GM18517 (cell line): ENCODE data around the gene INSC.
A peak's percentile ranks its signal among the peaks of the same experiment; 100 is the strongest.

ENCODE experiments used
- ATAC-seq: cut with Tn5 transposase; IDR thresholded peaks from one replicate; pipeline ENCODE4 v1.9.1; 2021; ENCODE audit warnings: mild to moderate bottlenecking, moderate library complexity; ENCODE audit not compliant: unreplicated experiment

Gene INSC

GRCh38 chr11:15208378-15209222, 93.9 kb downstream of the INSC start:
- peak; percentile 89 for ATAC-seq

GRCh38 chr11:15212876-15213275, 98.2 kb downstream of the INSC start:
- no peak for ATAC-seq

DNA sequence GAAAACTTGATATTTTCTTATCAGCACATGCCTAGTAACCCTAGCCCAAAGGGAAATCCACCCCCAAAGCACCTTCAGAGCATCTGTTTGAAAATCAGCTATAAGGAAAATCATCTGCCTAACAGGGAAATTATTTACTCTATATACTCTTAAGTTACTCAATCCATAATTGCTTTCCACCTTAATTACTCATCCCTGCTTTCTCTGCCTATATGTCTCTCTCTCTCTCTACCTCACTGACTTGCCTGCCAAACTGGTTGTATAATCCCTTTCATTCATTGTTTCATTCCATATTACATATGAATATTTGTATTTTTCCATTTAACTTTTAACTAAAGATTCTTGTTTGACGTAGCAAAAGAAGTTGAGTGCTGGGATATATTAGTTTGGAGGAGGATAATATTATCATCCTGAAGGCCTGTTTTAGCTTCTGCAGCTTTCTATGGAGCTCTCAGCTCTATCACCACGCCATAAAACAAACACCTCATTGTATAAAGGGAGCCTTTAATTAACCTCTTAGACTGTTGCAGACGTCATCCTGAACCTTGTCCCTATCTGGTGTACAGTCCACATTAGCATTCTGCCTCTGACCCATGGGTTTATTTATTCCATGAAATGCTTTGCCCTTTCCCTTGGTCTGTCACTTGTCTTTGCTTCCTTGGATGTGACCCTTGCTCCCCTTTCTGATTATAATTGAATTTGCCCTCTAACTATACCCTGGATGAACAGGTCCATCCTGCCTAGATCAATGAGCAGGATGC, 98.9 kb downstream of the INSC start:
- ATAC-seq: no peak

- ATAC-seq: no peak
Measured at GRCh38 chr11:15215005-15215404, 100.3 kb downstream of the INSC start.

DNA sequence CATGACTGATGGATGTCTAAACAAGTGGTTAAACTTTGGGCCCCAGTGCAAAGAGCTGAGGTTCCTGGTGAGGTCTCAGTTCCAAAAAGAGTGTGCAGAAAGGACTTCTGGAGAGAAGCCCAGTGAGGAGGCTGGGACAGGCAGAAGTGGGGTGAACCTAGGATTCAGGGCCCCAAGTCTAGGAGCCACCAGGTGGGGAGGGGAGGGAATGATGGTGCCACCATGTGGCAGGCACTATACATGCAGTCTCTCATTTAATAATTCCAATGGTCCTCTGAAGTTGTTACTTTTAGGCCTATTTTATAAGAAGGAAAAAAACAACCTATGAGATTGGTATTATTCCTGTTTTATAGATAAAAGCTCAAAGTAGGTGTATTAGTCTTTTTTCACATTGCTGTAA, 102.0 kb downstream of the INSC start:
- ATAC-seq: no peak

DNA sequence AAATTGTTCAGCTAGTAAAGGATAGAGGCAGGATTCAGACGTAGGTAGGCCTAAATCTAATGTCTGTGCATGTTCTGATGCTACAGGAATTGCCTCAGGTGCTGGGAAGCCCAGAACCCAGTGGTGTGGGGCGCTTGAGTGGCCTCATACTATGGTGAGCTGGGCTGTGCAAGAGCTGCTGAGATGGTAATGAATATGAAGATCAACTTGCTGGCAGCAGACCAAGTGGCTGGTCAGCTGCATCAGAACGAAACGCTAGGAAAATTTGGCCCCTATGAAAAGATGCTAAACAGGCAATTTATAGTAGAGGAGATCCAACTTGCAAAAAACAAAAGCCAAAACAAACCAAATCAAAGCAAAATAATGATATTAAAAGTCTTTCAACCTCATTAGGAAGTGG, 102.7 kb downstream of the INSC start:
- ATAC-seq: no peak

DNA sequence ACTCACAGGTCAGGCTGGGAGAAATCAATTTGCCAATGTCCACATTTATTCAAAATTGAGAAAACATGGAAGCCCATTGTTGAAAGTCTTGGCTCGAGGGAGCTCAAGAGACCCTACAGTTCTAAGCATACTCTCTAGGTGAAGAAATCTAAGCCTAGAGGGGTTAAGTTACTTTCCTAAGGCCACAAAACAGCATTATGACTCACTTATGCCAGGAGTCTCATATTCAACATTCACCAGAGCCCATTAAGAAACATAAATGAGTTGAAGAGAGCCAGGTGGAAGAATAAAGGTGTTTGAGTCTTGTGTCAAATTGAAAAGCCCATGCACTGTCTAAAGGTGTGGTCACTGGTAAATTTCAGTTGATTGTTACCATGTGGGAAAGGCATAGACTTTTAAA, 108.1 kb downstream of the INSC start:
- ATAC-seq: no peak

DNA sequence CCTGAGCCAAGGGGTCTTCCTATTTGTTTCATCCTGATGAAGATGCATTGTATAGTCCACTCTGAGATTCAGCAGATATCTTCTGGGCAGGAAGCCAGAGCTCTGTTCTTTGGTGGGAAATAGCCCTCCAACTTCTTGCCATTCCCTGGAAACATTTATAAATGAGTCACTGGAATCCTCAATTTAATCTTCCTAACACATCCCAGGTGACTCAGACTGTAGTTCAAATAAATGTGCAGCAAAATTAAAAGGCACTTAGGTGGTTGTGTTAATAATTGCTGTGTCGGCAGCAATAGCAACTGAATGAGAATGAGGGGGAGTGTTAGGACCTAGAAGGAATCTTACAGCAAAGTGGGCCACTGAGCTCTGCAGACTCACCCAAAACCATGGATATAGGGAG, 108.6 kb downstream of the INSC start:
- no peak for ATAC-seq

DNA sequence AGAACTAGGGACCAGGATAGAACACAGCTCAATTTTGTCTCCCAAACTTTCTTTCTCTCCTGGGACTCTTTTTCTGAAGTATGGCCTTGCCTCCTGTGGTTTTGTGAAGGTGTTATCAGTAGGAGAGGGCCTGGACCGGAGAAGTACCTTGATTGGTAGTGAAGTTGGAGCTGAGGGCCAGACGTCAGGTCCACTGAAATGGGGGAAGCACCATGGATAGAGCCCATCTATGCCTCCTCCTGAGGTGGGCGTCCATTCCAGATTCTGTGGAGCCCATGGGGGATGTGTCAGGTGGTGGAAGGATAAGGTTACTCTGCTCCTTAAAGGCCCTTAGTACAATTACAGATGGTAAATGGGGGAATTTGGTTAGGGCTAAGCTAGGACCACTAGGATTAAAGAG, 109.7 kb downstream of the INSC start:
- ATAC-seq: no peak

GRCh38 chr11:15227011-15227410, 112.3 kb downstream of the INSC start:
- ATAC-seq: no peak

DNA sequence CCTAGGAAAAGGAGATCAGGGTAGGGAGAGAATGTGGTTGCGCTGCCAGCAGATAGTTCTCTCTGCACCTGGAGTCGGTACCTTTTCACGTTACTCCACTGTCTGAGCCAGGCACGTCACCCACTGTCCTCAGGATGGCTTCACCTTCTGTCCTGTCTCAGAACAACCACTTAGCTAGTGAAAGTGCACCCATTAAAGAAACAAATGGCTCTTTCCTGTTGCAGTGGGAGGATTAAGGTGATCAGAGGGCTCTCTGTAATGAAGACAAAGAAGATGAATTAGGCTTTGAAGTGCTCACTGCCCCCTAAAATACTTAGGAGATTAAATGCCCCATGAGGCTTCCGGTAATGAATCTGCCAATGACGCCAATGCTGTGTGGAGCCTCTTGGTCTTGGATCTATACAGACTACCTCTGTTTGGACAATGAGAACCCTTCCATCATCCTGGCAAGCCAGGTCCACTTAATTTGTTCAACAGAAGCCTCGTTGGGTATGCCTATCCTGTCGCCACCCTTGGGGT, 113.7 kb downstream of the INSC start:
- ATAC-seq: no peak

DNA sequence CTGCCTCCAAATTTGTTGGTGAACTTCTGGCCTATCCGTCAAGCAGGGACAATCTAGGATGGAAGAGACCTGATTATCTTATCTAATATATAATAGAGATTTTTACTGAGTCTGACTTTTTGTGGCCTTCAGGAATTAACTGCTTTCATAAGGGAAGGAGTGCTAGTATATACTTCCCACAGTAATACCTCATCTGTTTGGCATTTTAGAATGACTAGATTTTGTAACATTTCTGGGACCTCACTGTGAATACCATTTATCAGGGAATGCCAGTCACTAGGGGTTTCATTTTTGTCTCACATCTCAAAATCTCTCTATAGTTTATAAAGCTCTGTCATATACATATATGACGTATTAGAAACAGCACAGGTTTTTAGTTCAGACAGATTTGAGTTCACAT, 114.3 kb downstream of the INSC start:
- ATAC-seq: no peak

GRCh38 chr11:15232496-15232895, 117.8 kb downstream of the INSC start:
- no peak for ATAC-seq

DNA sequence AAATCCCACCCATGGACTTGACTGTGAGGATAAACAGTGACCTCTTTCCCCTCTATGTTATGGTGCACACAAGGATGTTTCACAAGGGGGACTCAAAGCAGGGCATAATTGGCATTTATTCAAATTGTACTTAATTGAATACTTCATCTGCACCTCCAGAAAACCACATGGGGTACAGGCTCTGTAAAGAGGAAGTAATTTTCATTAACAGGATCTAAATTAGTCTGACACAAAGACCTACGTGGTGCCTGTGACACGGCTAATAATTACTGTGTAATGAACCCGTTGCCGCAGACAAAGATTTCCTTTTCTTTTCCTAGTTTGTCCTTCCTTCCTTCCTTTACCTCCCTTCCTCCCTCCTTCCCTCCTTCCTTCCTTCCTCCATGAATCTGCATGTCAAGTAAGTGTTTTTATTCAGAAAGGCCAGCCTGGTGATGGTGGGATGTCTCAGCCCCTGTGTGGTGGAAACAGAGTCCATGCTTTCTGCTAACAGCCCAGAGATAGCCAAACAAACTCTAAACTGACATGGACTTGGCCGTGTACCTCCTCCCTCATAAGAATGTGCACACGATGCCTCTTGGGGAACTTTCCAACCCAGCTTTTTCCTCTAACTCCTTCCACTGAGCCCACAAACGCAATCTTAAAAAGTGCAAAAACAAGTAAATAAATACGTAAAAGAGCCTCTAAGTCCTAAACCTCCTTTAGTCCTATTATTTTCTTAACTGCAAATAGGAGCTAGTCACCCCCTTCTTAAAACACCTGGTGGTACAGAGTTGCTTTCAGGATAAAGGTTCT, 118.8 kb downstream of the INSC start:
- no peak for ATAC-seq

DNA sequence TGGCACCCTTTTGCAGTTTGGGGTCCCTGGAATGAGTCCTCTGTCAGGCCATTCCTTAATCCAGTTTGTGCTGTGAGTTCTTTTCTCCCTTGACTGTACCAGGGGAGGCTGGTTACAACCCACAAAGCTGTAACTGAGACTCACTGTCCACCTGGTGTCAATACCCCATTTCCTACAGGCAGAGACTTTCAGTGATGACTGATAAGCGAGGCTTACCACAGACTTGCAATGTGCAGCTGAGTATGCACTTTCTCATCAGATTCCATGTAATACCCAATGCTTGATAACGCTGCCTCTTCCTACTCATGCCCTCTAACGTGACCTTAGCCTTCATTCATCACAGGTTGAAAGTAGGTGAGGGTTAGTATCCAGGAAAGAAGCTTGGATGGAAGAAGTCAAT, 120.1 kb downstream of the INSC start:
- no peak for ATAC-seq

DNA sequence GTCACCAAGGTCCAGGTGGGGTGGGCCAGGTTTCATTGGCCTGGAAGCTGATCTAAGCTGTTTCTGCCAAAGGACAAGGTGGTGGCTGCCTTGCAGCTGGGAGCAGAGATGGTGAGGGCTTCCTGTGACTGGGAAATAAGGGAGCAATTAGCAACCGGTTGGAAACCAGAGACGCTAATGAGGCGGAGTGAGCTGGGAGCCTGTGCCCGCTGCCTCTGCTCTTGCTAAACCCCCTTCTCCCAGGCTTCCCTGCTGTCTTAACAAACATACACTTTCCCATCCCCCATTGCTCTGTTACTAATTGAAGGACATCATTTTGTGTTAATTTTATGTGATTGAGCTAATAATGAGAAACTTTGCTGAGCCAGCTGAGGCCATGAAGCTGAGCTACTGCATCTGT, 121.8 kb downstream of the INSC start:
- no peak for ATAC-seq

GRCh38 chr11:15238856-15239255, 124.1 kb downstream of the INSC start:
- no peak for ATAC-seq

DNA sequence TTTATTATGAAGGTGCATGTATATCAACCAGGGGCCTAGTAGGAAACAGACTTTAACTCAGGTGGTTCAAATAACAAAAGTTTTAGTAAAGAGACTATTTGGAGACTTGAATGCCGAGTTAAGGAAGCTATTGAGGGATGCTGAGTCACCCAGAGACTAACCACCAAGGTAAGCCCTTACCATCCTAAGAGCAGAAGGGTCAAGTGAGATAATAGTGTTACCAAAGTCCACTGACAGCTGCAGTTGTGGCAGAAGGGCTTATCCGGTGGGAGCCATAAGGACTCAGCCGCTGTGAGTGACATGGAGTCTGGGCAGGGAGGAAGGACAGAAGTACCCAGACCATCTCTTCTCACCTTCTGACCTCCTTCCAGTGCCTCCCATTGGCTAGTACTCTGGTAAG, 134.0 kb downstream of the INSC start:
- ATAC-seq: no peak

DNA sequence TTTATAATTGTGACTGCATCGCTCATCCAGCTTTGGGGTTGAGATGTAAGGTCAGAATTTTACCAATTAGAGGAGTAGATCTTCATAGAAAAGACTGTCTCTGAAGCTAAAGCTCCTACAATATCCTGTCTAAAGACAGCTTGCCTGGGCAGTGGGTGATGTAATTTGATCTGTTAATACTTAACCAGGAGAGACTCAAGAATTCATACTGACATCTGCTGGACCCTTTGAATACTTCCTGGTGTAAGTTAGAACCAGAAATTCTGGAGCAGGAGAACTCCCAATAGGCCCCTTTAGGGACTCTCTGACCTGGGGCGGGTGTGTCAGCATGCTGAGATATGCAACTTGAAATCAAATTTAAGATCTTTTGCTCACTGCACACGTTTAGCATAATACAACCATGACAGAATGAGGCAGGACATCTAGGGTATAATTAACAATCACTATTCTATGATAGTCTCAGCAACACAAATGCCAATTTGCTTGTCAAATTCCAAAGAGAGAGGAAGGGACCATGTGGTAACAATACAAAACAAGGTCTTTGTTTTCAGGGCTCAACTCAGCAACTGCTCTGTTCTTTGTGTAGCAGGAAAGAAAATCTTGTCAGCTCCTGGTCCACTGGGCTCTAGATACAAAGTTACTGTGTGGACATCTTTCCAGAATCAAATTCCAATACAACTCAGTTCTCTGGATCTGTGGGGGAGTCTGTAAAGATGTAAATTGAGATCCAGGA, 143.9 kb downstream of the INSC start:
- peak; percentile 81 for ATAC-seq

DNA sequence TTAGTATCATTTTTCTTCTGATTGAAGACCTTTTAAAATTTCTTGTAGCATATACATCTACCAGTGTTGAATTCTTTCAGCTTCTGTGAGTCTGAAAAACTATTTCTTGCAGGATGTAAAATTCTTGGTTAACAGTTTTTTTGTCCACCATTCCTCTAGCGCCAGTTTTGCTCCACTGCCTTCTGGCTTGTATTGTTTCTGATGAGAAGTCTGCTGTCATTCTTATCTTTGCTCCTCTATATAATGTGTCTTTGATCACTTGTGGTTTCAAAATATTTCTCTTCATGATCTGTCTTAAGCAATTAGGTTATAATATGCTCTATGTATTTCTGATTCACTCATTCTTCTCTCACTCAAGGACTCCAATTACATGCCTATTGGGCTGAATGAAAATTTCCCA, 152.3 kb downstream of the INSC start:
- no peak for ATAC-seq

DNA sequence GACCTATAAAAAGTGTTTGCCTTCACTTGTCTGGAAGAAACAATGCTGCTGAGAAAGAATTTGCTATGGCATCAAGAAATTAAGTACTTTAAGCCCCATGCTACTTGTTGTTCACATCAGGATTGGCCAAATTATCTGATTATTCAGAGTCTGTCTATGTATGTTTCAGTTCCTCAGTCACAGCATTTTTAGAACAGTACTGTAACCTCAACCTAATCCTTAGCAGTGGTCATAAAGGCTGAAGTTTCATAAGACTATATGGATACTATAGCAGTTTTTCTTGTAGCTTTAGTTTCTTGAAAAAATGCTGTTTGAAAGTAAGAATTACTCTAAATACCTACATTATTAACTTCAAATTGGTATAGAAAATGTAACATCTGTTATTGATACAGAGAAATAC, 153.9 kb downstream of the INSC start:
- no peak for ATAC-seq
